Right ventricle myocardium inferior (tissue), 1 donor: Measurements from ENCODE around the gene SFN. TPM values are rescaled to one million over a fixed set of nuclear protein-coding genes. Genes with fewer than 3 reads are reported as not detected.

Experiments
- ATAC-seq: fragments of 200-7000 bp; cut with Tn5 transposase; one replicate; pipeline ENCODE4 v1.9.1; 2020; ENCODE audit warnings: mild to moderate bottlenecking, moderate library complexity
- DNase-seq: peaks from one replicate; pipeline ENCODE4 v3.0.0; 2021; ENCODE audit errors: missing footprints
- intact Hi-C: fragments of 100-400 bp; cut with DNase I; formaldehyde crosslinking; loops from one replicate; pipeline ENCODE4 v1.11.0; 2022
- long read RNA-seq: library from polyadenylated mRNA; unstranded; transcript quantifications from one replicate; pipeline ENCODE4 v2.0.0, GENCODE V29; 2021
- total RNA-seq: library from RNA; stranded (reverse); fragmentation: NEBNext Ultra II Directional; extraction: Animal tissue kit (Norgen Biotek cat#: 25700); gene quantifications from one replicate; pipeline ENCODE4 v1.2.1, GENCODE V29; 2021
- donor health status: DM: no; HTN: yes; CAD: no; lungs with severe emphysema.

Gene SFN
- not detected for total RNA-seq
- long read RNA-seq: 0 reads

GRCh38 chr1:26862781-26863684 lies at the start of gene SFN:
SFN (plus strand) TSS chr1:26863149; CDS start chr1:26863213, 64 bp downstream.
- intact Hi-C loops: no loop called here
- no peak for ATAC-seq

GRCh38 chr1:26814377-26814776 lies 48.6 kb upstream of the SFN start:
- ATAC-seq (no peak), DNase-seq (no peak)
- intact Hi-C loops: no loop called here

More at GRCh38 chr1:26862781-26863684, at the start of gene SFN:
- no peak for DNase-seq

GRCh38 chr1:26814893-26815292 lies 48.1 kb upstream of the SFN start:
- ATAC-seq (no peak), DNase-seq (no peak)
- intact Hi-C loops: no loop called here

GRCh38 chr1:26820784-26821269 lies 42.1 kb upstream of the SFN start:
- ATAC-seq: peak; percentile 46
- intact Hi-C loops: no loop called here
- DNase-seq: no peak

- intact Hi-C loops: no loop called here
- no peak for DNase-seq
- no peak for ATAC-seq
These were observed 40.1 kb upstream of the SFN start for GRCh38 chr1:26822737-26823395.

GRCh38 chr1:26824731-26825130 lies 38.2 kb upstream of the SFN start:
- DNase-seq: no peak
- intact Hi-C loops: no loop called here
- ATAC-seq: no peak

GRCh38 chr1:26826261-26827105 lies 36.5 kb upstream of the SFN start, which contains the start of gene ZDHHC18:
ZDHHC18 (plus strand) TSS chr1:26826688; CDS start chr1:26826805, 117 bp downstream.
- intact Hi-C loops: no loop called here
- DNase-seq: peak; percentile 91
- ATAC-seq: peak; percentile 81

GRCh38 chr1:26827106-26827604 lies 35.8 kb upstream of the SFN start:
- ATAC-seq: no peak
- DNase-seq: no peak
- intact Hi-C loops: no loop called here

GRCh38 chr1:26827663-26828062 lies 35.3 kb upstream of the SFN start:
- intact Hi-C loops: no loop called here
- ATAC-seq (no peak), DNase-seq (no peak)

GRCh38 chr1:26828411-26828991 lies 34.4 kb upstream of the SFN start:
- ATAC-seq (peak; percentile 50), DNase-seq (no peak)
- intact Hi-C loops: no loop called here

GRCh38 chr1:26829184-26829911 lies 33.6 kb upstream of the SFN start:
- no peak for DNase-seq
- ATAC-seq: no peak
- intact Hi-C loops: no loop called here

- ATAC-seq (no peak), DNase-seq (no peak)
- intact Hi-C loops: no loop called here
These were observed 31.9 kb upstream of the SFN start for GRCh38 chr1:26831059-26831458.

GRCh38 chr1:26831546-26832248 lies 31.3 kb upstream of the SFN start:
- intact Hi-C loops: no loop called here
- no peak for ATAC-seq
- DNase-seq: no peak

GRCh38 chr1:26832249-26832960 lies 30.5 kb upstream of the SFN start:
- DNase-seq: no peak
- intact Hi-C loops: no loop called here
- ATAC-seq: no peak

- no peak for ATAC-seq
- DNase-seq: peak; percentile 83
- intact Hi-C loops: no loop called here
These were observed 29.2 kb upstream of the SFN start for GRCh38 chr1:26833432-26834405.
